HG02678 (cell line): ENCODE results near the gene RAPGEF6.
"Not testable (repeated sequence)": the region's sequence is repeated elsewhere in the genome, so short reads cannot be mapped to it uniquely, and the experiment has no call there.

ENCODE experiments used
- ATAC-seq: cut with Tn5 transposase; IDR thresholded peaks from one replicate; pipeline ENCODE4 v1.9.1; 2021; ENCODE audit warnings: mild to moderate bottlenecking, moderate library complexity; ENCODE audit not compliant: unreplicated experiment

Gene RAPGEF6

GRCh38 chr5:131514316-131515283, 120.4 kb downstream of the RAPGEF6 start:
- peak; percentile 50 for ATAC-seq

- peak; percentile 52 for ATAC-seq
Measured at GRCh38 chr5:131513780-131514179, 121.2 kb downstream of the RAPGEF6 start.

GRCh38 chr5:131511934-131512333, 123.1 kb downstream of the RAPGEF6 start:
- no peak for ATAC-seq

- ATAC-seq = no peak
Measured at GRCh38 chr5:131509801-131510200, 125.2 kb downstream of the RAPGEF6 start.

- ATAC-seq = peak; percentile 52
Measured at GRCh38 chr5:131505237-131505908, 129.7 kb downstream of the RAPGEF6 start.

GRCh38 chr5:131496400-131496713, 138.7 kb downstream of the RAPGEF6 start:
- peak; percentile 96 for ATAC-seq

GRCh38 chr5:131495536-131496399, 139.3 kb downstream of the RAPGEF6 start:
- ATAC-seq = peak; percentile 35

- ATAC-seq = no peak
Measured at GRCh38 chr5:131491749-131492148, 143.3 kb downstream of the RAPGEF6 start.

- peak; percentile 88 for ATAC-seq
Measured at GRCh38 chr5:131488463-131488862, 146.6 kb downstream of the RAPGEF6 start.

GRCh38 chr5:131487371-131487770, 147.7 kb downstream of the RAPGEF6 start:
- not testable (repeated sequence) for ATAC-seq

GRCh38 chr5:131482617-131483016, 152.4 kb downstream of the RAPGEF6 start:
- ATAC-seq = no peak

- ATAC-seq = no peak
Measured at GRCh38 chr5:131481569-131481968, 153.5 kb downstream of the RAPGEF6 start.

GRCh38 chr5:131475541-131475941, 159.5 kb downstream of the RAPGEF6 start:
- ATAC-seq = no peak

- no peak for ATAC-seq
Measured at GRCh38 chr5:131473731-131474130, 161.3 kb downstream of the RAPGEF6 start.

GRCh38 chr5:131466171-131466766, 168.8 kb downstream of the RAPGEF6 start:
- ATAC-seq = no peak

- no peak for ATAC-seq
Measured at GRCh38 chr5:131463656-131464055, 171.4 kb downstream of the RAPGEF6 start.

GRCh38 chr5:131462454-131462853, 172.6 kb downstream of the RAPGEF6 start:
- ATAC-seq = no peak

- no peak for ATAC-seq
Measured at GRCh38 chr5:131461742-131462141, 173.3 kb downstream of the RAPGEF6 start.

GRCh38 chr5:131460867-131461572, 174.0 kb downstream of the RAPGEF6 start:
- ATAC-seq = no peak

GRCh38 chr5:131460133-131460532, 174.9 kb downstream of the RAPGEF6 start:
- ATAC-seq = no peak
